SU-DHL-6 (cell line): ENCODE data around the gene ZNF205.

Source experiments
- CTCF ChIP-seq: fragments of 200-600 bp; sonication (generic); IDR thresholded peaks from one replicate; pipeline ENCODE4 v1.5.1; 2017; ENCODE audit warnings: antibody characterized with exemption, mild to moderate bottlenecking, low read length, moderate library complexity; ENCODE audit not compliant: insufficient read depth, poor library complexity, severe bottlenecking
- EZH2phosphoT487 ChIP-seq: fragments of 200-600 bp; sonication (generic), shearing (Covaris generic); conservative IDR thresholded peaks from 2 replicates; pipeline ENCODE4 v1.6.1; 2018; ENCODE audit warnings: mild to moderate bottlenecking, antibody characterized with exemption, low read length, moderate library complexity, mixed read lengths

GRCh38 chr16:3166505-3166886 is 54.1 kb downstream of the ZNF205 start:
- TF ChIP-seq CTCF (no peak), EZH2phosphoT487 (no peak)
